NOMO-1 (cell line): Measurements from ENCODE around the gene FASN.
A peak's percentile ranks its signal among the peaks of the same experiment; 100 is the strongest.

Experiments used
- DNase-seq, 2 experiments: peaks; one replicate each; lab custom pipeline; 2025; ENCODE audit not compliant: unreplicated experiment in 2 of 2; lab: John Stamatoyannopoulos, UW

The FASN gene

DNA sequence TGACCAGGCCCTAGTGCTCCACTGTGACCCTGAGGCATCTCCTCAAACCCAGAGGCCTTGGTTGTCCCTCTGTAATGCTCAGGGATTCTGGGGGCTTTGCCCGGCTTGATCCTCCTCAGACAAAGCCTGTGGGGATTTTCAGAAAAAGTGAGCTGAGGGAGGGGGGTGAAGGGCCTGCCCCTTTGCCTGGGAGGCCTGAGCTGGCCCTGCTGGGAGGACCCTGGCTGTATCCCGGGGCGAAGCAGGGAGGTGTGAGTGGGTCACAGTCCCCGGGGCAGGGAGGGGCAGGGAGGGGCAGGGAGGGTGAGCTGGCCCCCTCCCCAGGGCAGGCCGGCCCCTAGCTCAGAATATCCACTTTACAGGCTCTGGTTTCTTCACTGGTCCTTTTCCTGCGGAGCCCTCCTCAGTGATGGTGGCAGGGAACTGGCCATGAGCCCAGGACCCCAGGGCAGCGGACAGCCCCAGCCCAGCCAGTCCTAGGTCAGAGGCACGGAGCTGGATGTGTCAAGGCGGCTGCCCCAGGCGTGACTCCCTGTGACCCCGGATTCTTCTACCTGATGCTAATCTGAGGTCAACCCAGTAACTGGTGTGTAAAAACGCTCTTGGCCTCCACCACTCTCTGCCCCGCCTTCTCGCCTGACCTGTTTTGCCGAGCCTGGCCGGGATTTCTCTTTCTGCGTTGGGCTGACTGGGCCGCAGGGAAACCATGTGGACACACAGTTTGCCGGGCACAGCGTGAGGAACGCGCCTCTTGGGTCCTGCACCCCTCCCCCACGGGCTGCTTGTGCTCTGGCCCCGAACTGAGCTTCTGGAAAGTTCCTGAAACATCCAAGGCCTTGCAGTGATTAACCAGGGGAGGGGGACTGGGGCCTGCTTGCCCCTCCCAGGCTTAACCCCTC lies 5.8 kb upstream of the FASN start:
- DNase-seq: no peak

DNA sequence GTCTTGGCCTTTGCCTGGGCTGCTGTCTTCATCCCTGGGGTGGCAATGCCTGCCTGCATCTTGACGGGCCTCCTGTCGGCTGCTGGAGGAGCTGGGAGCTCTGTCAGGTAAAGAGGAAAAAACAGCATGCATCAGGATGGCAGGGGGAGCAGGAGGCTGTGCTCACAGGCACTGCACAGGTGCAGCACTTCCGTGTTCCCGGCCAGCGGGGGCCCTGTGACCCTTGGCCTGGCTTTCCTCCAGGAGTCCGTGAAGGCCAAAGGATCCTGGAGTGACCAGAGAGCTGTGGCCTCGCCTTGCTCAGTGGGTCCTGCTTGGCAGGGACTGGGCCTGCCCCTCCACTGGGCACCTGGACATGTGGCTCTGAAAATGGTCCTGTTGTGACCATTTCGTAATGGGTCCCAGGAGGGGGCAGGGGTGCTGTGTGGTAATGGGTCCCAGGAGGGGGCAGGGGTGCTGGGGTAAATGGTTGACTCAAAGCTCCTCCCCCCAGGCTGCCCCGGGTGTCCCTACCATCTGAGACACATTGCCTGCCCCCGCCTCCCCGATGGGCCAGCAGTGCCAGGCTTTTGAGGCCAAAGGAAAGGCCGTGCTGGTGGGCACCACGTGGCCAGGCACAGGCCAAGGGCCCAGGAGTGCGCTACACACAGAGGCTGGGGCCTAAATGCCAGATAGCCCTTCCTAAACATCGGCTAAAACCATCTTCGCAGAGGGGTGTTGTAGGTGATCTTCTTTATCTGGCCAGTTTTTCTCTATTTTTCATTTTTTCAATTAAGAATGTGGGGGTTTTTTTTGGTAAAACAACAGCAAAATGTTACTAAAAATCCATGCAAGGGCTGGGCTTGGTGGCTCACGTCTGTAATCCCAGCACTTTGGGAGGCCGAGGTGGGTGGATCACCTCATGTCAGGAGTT lies 4.0 kb upstream of the FASN start:
- DNase-seq: no peak

DNA sequence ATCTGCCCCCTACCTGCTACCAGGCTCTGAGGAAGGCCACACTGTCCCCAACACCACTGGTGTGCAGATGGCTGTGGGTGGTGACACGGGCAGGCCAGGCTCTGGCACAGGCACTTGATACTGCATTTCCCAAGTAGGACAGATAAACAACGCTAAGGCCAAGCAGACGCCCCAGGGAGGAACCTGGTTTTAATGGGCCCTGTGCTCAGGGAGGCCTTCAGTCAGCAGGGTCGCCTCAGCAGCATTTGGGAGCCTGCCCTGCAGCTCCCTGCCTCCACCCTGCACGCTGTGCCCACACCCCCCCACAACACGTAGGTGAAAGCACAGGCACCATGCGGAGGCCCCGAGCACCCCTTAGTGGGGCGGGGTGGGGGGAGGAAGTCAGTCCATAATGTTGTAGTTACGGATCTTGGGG lies 3.3 kb upstream of the FASN start:
- no peak for DNase-seq

DNA sequence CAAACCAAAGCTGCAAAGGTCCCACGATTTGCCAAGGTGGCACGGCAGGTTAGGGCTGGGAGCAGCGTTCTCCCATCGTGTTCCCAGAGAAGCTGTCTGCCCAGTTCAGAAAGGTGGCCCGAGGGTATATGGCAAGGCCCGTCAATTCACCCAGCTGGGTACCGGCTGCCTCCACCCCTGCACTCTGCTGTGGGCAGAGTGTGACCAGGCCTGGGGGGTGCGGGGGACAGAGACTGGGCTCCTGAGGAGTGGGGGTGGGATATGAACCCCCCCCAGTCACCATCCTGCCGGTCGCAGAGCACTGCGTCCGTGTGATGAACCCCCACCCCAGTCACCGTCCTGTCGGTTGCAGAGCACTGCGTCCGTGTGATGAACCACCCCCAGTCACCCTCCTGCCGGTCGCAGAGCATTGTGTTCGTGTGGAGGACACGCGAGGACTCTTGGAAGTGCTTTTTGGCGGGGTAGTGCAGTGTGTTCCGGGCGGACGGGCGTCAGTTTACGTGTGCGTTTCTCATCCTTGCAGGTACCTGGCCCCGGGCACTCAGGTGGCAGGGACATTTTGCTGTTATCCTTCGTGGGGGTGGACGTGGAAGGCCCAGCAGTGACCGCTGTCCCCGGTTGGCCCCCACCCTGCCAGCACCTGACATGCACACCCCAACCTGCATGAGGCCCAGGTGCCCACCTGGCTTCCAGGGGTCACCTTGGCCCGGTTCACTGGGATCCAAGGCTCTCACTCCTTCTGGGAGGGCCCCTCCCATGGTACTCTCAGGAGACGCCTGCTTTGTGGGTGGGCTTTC lies 2.7 kb upstream of the FASN start:
- DNase-seq: no peak

DNA sequence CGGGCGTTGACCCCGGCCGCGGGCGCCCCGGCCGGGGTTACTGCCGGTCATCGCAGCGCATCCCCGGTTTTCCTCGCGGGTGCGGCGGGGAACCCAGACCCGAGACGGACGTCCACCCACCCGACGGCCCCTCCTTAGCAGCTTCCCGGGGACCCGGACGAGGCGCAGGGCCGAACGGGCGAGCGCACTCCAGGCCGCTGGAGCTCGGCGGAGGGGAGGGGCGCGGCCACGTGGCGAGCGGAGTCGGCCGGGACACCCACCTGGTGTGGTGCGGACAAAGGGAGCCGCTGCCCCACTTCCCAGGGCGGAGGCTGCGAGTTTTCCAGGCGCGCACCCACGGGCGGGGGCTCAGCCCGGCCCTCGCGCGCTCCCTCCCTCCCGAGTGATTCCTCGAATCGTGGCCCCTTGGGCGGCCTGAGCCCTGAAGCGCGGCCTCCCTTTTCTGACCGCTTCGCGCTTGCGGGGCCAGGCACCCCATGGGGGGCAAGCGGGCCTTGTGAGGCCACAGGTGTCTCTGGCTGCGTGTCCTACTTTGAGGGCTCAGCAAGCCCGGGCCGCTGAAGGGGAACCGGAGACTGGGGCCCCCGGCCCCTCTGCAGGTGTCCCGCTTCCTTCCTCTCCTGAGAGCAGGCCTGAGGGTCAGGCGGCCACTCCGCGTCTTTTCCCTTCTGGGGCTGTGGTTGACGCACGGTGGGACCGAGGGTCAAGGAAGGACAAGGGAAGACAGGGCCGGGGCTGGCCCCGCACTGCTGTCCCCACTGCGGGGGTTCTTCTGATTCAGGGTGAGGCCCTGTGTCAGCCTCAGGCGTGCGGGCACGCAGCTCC lies 1.1 kb upstream of the FASN start:
- DNase-seq: peak; percentile 30 to 39

DNA sequence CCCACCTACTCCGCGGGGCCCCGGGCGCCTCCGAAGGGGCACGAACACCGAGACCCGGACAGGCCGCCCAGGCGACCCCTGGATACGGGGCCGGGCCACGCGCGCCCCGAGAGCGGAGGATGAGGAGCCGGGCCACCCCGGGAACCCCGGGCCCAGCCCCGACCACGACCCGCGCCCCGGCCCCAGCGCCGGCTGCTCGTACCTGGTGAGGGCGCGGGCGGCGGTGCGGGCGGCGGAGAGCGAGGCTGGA lies 192 bp downstream of the FASN start:
- no peak for DNase-seq

DNA sequence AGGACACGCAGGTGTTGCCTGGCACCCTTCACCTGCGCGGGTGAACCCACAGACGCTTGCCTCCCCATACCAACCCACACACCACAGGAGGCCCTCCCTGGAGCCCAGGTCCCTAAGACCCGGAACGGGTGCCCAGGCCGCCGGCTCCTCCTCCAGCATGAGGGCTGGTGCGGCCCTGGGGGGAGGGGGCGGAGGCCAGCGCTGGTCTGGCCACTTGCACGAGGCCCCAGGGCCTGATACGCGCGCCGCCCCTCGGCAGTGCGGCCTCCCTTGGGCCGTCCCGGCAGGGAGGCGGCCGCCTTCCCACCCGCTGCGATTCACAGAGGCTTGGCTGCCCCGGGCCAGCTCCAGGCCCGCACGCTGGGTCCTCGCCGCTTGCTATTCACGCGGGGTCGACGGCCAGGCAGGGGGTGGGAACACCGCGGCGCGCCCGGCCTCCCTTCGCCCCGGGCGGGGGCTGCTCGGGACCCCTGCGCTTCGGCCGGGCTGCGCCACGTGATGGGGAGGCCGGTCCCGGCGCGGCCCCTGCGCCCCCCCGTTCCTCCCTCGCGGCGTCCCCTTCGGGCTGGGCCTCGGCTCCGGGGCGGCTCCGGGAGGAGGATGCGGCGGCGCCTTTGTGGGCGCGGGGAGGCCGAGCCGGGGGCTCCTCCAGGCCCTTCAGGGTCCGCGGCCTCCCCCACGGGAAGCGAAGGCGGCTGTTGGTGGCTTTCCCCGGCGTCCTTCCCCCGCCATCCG lies 685 bp downstream of the FASN start:
- DNase-seq: peak in 1 of 2 experiments; percentile 36

DNA sequence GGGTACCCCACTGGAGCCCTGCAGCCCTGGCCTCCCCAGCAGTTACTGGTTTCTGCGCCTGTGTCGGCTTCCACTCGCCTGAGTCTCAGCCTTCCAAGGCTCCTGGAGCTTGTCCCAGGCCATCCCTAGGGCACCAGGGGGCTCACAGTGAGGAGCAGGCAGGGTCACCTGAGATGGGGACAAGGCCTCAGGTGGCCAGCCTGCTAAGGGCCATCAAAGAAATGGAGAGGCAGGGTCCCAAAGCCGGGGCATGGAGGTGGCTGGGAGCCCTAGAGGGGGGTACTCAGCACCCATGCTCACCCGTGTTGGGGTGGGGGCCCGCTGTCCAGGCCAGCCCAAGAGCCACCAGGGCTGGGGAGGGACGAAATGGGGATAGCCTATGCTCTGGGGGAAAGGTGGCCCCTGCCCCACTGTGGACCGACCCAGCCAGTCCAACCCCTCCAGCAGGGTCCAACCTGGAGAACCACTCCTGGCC lies 1.3 kb downstream of the FASN start:
- DNase-seq: no peak

DNA sequence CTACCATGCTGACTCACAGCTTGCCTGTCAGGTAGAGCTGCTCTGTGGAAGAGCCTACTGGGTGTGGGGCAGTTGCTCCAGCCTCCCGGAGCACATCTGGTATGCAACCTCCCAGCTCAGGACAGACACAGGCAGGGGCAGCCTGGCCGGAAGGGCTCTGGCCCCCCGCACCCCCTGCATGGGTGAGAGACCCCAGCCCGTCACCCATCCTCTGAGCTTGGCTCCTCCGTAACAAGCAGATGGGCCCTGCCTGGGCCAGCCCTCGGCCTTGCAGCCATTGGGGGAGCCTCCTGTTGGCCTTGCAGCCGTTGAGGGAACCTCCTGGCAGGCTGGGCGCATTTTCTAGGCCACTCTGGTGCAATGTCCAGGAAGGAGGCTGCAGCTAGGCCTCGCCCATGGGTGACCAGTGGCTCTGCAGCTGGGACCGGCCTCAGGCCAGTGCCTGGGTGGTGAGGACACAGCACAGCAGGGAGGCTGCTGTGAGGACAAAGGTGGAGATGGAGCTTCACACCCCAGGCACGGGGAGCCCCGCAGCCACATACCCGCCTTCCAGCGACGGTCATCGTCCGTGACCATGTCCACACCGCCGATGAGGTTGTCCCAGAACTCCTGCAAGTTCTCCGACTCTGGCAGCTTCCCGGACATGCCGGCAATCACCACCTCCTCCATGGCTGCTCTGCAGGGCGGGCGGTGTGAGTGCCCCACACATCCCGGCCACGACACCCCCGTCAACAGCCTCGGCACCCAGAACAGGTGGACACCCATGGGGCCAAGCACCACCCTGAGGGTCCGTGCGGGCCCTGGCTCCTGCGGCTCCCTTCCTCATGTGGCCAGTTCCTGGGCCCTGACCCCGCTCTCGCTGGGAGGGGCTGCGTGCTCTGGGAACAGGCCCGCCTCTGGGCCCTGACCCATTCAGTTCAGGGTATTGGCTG lies 2.0 kb downstream of the FASN start:
- DNase-seq: no peak

DNA sequence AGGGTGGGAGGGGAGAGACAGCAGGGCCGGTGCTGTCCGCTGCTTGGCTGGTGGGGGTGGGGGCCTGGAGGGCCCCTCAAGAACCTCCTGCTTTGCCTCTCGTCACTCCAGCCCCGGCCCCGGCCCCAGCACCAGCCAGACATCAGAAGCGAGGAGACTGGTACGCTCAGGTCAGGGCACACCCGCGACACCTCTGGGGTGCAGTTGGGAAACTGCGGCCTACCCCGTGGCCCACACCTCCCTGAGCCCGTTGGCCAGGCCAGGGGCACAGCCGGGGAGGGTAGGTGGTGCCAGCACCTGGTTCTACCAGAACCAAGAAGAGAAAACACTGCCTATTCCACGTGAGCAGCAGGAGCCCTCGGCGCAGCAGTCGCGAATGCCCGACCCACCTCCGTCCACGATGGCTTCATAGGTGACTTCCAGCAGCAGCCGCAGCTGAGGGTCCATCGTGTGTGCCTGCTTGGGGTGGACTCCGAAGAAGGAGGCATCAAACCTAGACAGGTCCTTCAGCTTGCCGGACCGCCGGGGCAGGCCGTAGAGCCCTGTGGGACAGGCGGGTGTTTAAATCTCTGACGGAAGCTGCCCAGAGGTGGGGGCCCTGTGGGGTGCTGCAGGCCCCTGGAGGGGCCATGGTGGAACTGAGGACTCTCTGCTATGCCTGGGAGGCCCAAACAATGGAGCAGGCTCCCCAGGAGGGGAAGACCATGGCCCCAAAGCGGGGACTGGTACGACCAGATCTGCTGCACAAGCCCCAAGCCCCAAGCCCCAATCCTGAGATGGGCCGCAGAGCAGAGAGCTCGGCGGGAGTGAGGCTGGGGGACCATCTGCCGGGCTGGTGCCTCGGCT lies 2.9 kb downstream of the FASN start:
- no peak for DNase-seq

DNA sequence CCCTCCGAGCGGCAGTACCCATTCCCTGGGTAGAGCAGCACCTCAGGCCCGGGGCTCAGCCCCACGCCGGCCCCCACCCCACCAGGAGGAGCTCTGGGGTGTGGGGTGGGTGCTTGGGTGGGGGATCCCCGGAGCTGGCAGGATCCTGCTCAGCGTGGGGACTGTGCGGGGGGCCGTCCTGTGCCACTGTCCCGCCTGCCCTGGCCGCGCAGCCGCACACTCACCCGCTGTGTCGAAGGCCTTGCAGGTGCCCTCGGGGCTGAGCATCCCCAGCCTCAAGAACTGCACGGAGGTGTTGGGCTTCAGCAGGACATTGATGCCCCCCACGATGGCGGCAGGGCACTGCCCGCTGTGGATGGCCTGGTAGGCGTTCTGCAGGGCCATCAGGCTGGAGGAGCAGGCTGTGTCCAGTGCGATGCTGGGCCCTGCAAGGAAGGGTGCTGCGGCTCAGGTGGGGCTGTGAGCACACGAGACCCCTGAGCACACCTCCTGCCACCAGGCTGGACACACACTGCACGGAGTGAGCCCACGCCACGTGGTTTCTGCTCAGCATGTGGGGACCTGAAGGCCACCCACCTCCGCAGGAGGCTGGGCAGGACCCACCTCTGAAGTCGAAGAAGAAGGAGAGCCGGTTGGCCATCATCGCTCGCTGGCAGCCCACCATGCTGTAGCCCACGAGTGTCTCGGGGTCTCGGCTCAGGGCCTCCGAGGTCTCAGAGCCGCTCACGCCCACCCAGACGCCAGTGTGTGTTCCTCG lies 4.9 kb downstream of the FASN start:
- DNase-seq: no peak

DNA sequence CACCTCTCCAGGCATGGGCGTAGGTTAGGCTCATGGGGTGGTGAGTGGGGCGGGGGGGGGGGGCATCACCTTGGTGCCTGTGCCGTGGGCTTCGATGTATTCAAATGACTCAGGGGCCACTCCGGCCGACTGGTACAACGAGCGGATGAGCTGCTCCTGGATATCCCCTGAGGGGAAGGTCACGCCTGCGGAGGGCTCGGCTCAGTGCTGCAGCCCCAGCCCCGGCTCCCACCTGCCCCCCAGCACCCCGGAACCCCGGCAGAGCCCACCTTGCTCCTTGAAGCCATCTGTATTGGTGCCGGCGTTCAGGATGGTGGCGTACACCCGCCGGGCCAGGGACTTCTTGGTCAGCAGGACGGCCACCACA lies 5.4 kb downstream of the FASN start:
- no peak for DNase-seq

DNA sequence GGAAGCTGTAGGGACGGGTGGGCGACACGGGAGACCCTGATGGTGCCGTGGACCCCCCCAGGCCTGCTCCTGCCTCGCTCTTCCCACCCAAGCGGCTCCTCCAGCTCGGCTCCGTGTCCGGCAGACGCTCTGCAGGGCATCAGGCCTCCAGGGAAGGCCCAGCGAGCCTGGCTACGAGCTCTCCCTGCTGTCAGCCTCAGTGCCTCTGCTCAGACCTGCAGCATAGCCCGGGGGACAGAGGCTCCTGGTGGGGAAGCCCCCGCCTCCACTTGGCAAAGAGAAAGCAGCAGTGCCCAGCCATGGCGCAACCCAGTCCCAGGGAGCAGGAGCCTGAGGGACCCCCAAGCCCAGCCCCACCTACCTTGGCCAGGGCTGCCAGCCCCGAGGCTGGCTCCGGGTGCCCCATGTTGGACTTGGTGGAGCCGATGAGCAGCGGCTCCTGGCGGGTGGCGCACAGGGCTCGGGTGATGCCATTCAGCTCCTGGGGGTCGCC lies 5.9 kb downstream of the FASN start:
- no peak for DNase-seq

DNA sequence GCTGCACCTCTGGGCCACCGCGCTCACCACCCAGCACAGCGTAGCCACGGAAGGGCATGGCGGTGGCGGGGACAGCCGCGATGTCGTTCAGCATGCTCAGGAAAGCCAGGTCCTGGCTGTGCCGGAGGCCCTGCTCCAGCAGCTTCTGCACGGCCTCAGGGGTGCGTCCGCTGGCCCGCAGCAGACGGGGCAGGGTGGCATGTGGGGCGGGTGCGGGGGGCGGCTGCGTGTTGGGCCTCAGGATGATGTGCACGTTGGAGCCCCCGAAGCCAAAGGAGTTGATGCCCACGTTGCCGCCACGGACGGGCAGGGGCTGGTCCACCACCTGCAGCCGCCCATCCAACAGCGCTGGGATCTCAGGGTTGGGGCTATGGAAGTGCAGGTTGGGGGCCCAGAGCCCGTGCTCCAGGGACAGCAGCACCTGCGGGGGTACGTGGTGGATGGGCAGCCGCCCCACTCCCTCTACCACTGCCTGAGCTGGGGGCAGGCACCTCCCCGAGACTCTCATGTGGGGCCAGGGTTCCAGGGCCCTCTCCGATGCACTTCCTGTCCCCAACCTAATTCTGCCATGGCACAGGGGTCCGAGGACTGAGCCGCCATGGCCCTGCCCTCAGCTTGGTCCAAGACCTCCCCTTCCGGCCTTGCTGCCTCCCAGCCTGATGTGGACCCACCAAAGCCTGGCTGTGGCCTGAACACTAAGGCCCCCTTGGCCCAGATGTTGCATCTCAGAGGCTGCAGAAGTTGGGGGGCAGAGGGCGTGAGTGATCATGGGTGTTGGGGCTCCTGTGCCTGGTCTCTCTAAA lies 6.6 kb downstream of the FASN start:
- no peak for DNase-seq

DNA sequence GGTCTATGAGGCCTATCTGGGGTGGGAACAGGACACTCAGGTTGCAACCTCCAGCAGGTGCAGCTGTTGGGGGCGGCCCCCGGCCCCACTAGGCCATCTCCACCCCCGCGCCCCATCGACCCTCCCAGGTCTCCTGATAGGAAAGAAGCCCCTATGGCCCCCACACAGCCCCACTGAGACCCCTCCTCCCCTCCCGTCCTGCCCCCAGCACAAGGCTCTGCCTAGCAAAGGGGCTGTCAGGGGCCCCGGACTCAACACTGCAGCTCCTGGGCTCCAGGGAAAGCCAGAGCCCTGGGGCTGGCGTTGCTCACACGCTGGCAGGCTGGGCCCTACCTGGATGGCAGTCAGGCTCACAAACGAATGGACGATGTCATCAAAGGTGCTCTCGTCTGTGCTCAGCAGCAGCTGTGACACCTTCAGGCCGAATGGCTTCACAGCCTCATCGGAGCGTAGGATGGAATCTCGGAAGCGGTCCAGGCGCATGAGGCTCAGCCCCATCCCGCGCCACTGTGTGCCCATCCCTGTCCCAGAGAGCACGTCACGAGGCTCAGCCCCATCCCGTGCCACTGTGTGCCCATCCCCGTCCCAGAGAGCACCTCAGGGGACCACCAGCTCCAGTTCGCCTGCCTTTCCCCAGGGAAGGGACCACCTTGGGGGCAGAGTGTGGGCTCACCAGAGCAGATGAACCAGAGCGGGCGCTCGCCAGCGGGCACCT lies 7.3 kb downstream of the FASN start:
- DNase-seq: no peak
